Brain microvascular endothelial cell (primary cell): ENCODE results near the gene DDX54.

Experiments used
- DNase-seq: peaks from one replicate; pipeline ENCODE4 v3.0.0-alpha.2; 2020
- H3K27ac ChIP-seq: fragments of 250-450 bp; sonication (Bioruptor Pico); 2 replicates; pipeline ENCODE4 v1.5.1; 2020; ENCODE audit warnings: mild to moderate bottlenecking, moderate library complexity
- H3K27me3 ChIP-seq: fragments of 250-450 bp; sonication (Bioruptor Pico); replicated peaks from 2 replicates; pipeline ENCODE4 v1.5.1; 2020; ENCODE audit warnings: mild to moderate bottlenecking
- H3K36me3 ChIP-seq: fragments of 250-450 bp; sonication (Bioruptor Pico); replicated peaks from 2 replicates; pipeline ENCODE4 v1.5.1; 2020; ENCODE audit warnings: mild to moderate bottlenecking
- H3K4me3 ChIP-seq: 2 replicates; pipeline ENCODE4 v1.5.1; 2011; ENCODE audit warnings: low read depth, mild to moderate bottlenecking, control low read depth, low read length, moderate library complexity
- CTCF ChIP-seq: IDR thresholded peaks from 2 replicates; pipeline ENCODE4 v1.5.1; 2011; ENCODE audit warnings: low read depth, mild to moderate bottlenecking, moderate library complexity, low read length, control low read depth, inconsistent platforms; ENCODE audit errors: missing control alignments
- in situ Hi-C: cut with HindIII; loops from 2 replicates; pipeline ENCODE4 v1.10.0; 2017; ENCODE audit warnings: low sequenced_read_pairs, low pct_ligation_motif_present

The DDX54 gene

GRCh38 chr12:113165521-113166450 lies 19.5 kb downstream of the DDX54 start:
- H3K36me3 ChIP-seq = peaks cover 68% of the 10 kb centered on the region
- no peak for TF ChIP-seq CTCF
- no peak overlapping the region for H3K27ac ChIP-seq
- DNase-seq = no peak
- H3K4me3 ChIP-seq = no peak overlapping the region
- no peaks in the 10 kb centered on the region for H3K27me3 ChIP-seq
- in situ Hi-C loops = loop anchor here (25.0 kb wide), 1 partner anchor 128 kb away; no protein-coding TSS in a partner anchor

- in situ Hi-C loops = loop anchor here (25.0 kb wide), 1 partner anchor 127 kb away; no protein-coding TSS in a partner anchor
- DNase-seq = no peak
- H3K27me3 ChIP-seq = no peaks in the 10 kb centered on the region
- H3K4me3 ChIP-seq = no peak overlapping the region
- TF ChIP-seq CTCF = no peak
- no peak overlapping the region for H3K27ac ChIP-seq
- peaks cover 64% of the 10 kb centered on the region for H3K36me3 ChIP-seq
These were observed 21.3 kb downstream of the DDX54 start for GRCh38 chr12:113164014-113164413.

- DNase-seq = no peak
- TF ChIP-seq CTCF = no peak
- Histone ChIP-seq H3K4me3 (no peak overlapping the region), H3K27me3 (no peaks in the 10 kb centered on the region), H3K27ac (no peak overlapping the region), H3K36me3 (peaks cover 64% of the 10 kb centered on the region)
- in situ Hi-C loops = loop anchor here (25.0 kb wide), 1 partner anchor 126 kb away; no protein-coding TSS in a partner anchor
These were observed 22.3 kb downstream of the DDX54 start for GRCh38 chr12:113163030-113163360.

GRCh38 chr12:113162102-113163029 lies 22.9 kb downstream of the DDX54 start:
- DNase-seq = peak; percentile 36
- Histone ChIP-seq H3K27me3 (no peaks in the 10 kb centered on the region), H3K4me3 (no peak overlapping the region), H3K27ac (no peak overlapping the region), H3K36me3 (peaks cover 67% of the 10 kb centered on the region)
- TF ChIP-seq CTCF = no peak
- in situ Hi-C loops = loop anchor here (25.0 kb wide), 1 partner anchor 125 kb away; no protein-coding TSS in a partner anchor

GRCh38 chr12:113161415-113162016 lies 23.8 kb downstream of the DDX54 start:
- no peak for DNase-seq
- H3K36me3 ChIP-seq = peaks cover 65% of the 10 kb centered on the region

More at GRCh38 chr12:113161415-113162016, 23.8 kb downstream of the DDX54 start:
- no peak overlapping the region for H3K27ac ChIP-seq
- H3K4me3 ChIP-seq = no peak overlapping the region
- H3K27me3 ChIP-seq = no peaks in the 10 kb centered on the region
- in situ Hi-C loops = loop anchor here (25.0 kb wide), 1 partner anchor 124 kb away; no protein-coding TSS in a partner anchor
- TF ChIP-seq CTCF = no peak
